Effector CD8-positive, alpha-beta T cell (primary cell): ENCODE data around the gene PUS1.

ENCODE experiments used
- DNase-seq: peaks from one replicate; lab custom pipeline; 2025; lab: John Stamatoyannopoulos, UW

The PUS1 gene

DNA sequence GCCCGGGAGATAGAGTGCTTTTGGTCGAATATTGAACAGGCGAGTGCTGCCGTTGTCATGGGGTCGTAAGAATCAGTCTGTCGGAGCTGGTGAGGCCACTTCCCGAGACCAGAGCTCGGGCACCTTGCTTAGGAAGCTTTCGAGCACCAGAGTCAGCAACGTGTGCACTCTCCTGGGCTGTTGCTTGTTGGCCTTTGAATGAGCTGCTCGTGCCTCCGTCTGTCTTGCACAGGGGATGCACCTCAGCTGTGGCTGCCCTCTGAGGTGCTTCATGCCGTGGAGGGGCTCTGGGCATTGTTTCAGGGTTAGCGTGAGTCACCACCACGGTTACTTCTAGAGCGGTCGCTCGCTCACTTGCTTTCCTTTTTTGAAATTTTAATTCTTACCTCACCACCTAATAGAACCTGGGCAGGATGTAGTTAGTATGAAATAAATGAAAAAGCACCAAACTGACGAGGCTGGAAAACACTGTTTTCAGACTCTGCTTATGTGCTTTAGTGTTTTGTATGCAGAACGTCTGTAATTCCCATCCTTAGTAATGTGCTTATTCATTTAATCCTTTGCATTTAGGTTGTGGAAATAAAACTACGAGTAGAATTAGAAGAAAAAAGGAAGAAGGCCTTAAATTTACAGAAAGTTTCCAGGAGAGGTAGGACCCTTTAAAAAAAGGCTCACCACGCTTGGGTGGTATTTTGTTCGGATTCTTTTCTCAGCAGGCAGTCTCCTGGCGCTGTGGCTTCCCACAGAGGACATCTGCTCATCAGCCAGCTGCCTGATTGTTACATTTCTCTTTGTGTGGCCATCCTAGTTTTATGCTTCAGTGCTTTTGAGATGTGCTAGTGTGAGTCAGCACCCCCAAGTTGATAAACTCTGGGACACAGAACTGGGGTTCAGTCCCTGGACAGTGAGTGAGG lies 61.2 kb downstream of the PUS1 start:
- DNase-seq, result no peak

DNA sequence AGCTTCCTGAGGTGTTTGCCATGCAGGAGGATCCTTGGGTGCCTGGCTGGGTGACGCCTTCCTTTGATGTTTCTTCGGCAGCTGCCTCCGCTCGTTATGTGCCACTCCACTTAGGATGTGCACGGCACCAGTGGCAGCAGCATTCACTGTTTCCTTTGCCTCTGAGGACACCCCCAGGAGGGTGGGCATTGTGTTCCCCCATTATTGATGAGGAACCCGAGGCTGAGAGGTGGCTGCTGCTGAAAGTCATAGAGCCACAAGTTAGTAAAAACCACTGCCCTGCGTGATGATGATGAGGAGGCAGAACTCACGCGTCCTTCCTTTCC lies 61.9 kb downstream of the PUS1 start:
- DNase-seq, result no peak

DNA sequence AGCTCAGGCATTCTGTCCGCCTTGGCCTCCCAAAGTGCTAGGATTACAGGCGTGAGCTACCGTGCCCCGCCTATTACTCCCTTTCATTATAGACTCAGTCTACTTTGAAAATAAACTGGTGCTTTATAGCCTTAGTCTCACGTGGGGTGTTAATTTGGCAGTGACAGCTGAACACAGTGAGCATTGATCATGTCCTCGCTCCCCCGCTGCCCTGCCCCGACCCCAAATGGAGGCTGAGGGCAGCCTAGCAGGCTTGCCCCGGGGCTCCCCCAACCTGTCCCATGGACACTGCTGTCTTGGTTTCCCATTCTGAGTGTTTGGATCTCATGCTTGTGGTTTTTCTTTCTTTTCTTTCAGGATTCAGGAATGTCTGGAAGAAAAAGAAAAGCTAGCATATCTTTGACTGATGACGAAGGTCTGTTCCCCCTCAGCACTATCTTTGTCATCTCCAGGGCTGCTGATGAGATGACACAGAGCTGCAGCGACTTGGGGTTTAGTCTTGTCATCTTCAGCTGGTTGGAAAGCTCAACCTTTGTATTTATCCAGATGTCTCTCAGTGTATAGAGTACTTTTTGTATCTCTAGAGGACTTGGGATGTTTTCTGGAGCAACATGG lies 62.8 kb downstream of the PUS1 start:
- no peak for DNase-seq

DNA sequence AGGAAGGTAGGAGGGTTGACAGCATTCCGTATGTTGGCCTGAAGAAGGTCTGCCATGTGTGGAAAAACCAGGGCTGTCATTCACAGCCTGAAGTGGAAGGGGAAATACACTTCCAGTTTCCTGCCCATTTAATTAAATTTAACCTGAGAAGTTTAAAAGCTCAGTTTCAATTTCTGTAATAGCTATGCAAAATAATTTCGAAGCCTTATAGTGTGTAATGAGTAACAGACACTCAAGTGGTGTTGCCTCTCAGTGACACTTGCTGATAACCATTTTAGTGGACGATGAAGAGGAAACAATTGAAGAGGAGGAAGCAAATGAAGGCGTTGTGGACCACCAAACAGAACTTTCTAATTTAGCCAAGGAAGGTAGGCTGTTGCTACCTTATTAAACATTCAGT lies 65.5 kb downstream of the PUS1 start:
- no peak for DNase-seq
